Neural cell (in vitro differentiated cells): Measurements from ENCODE around the gene PPIF. TPM values are rescaled to one million over a fixed set of nuclear protein-coding genes. Genes with fewer than 3 reads are reported as not detected.

Experiments
- H2AFZ ChIP-seq: fragments of 200-600, 300-800 bp; sonication (generic), shearing (Covaris generic); 2 replicates; pipeline ENCODE4 v1.6.0; 2014; ENCODE audit warnings: low read depth, mild to moderate bottlenecking, antibody characterized with exemption, low read length, moderate library complexity
- H3F3A ChIP-seq: fragments of 200-600 bp; shearing (Covaris generic); 2 replicates; pipeline ENCODE4 v1.6.1; 2016; ENCODE audit warnings: mild to moderate bottlenecking, moderate library complexity, mixed read lengths, antibody characterized with exemption, low read length; ENCODE audit not compliant: insufficient read depth, poor library complexity, severe bottlenecking
- H3K27ac ChIP-seq: fragments of 200-600, 300-800 bp; sonication (generic), shearing (Covaris generic); 2 replicates; pipeline ENCODE4 v1.5.1; 2014; ENCODE audit warnings: mild to moderate bottlenecking, low read length, moderate library complexity
- H3K27me3 ChIP-seq: fragments of 300-800, 200-600 bp; sonication (generic), shearing (Covaris generic); 2 replicates; pipeline ENCODE4 v1.6.0; 2014; ENCODE audit warnings: mild to moderate bottlenecking, low read depth, low read length, moderate library complexity; ENCODE audit not compliant: insufficient read depth
- H3K36me3 ChIP-seq: fragments of 300-800, 200-600 bp; sonication (generic), shearing (Covaris generic); 2 replicates; pipeline ENCODE4 v1.5.1; 2014; ENCODE audit warnings: mild to moderate bottlenecking, antibody characterized with exemption, low read length, moderate library complexity; ENCODE audit not compliant: insufficient read depth
- H3K4me2 ChIP-seq: fragments of 300-800, 200-600 bp; sonication (generic), shearing (Covaris generic); 2 replicates; pipeline ENCODE4 v1.6.0; 2014; ENCODE audit warnings: mild to moderate bottlenecking, low read length
- H3K4me3 ChIP-seq: fragments of 300-800, 200-600 bp; sonication (generic), shearing (Covaris generic); 2 replicates; pipeline ENCODE4 v1.5.1; 2014; ENCODE audit warnings: mild to moderate bottlenecking, low read length, moderate library complexity
- H3K79me2 ChIP-seq: fragments of 200-600 bp; shearing (Covaris generic); replicated peaks from 2 replicates; pipeline ENCODE4 v1.6.0; 2014; ENCODE audit warnings: mild to moderate bottlenecking, low read length, moderate library complexity; ENCODE audit not compliant: insufficient read depth
- H3K9ac ChIP-seq: fragments of 300-800, 200-600 bp; sonication (generic), shearing (Covaris generic); 2 replicates; pipeline ENCODE4 v1.6.1; 2016; ENCODE audit warnings: mild to moderate bottlenecking, low read length, mixed read lengths
- H3K9me2 ChIP-seq: fragments of 200-600 bp; shearing (Covaris generic); 2 replicates; pipeline ENCODE4 v1.6.1; 2016; ENCODE audit warnings: mild to moderate bottlenecking, low read length, mixed read lengths; ENCODE audit not compliant: insufficient read depth
- H3K9me3 ChIP-seq: fragments of 200-600, 300-800 bp; sonication (generic), shearing (Covaris generic); 2 replicates; pipeline ENCODE4 v1.6.1; 2016; ENCODE audit warnings: mild to moderate bottlenecking, mixed run types, low read length, moderate library complexity, mixed read lengths
- H4K20me1 ChIP-seq: fragments of 200-600 bp; shearing (Covaris generic); 2 replicates; pipeline ENCODE4 v1.6.1; 2016; ENCODE audit warnings: mild to moderate bottlenecking, mixed run types; ENCODE audit not compliant: insufficient read depth
- CTCF ChIP-seq: fragments of 450-650 bp; IDR thresholded peaks from 2 replicates; pipeline ENCODE4 v1.5.1; 2014; ENCODE audit warnings: antibody characterized with exemption, mild to moderate bottlenecking, moderate library complexity; ENCODE audit not compliant: poor library complexity, severe bottlenecking
- EP300 ChIP-seq: fragments of 450-650 bp; conservative IDR thresholded peaks from 2 replicates; pipeline ENCODE4 v1.6.1; 2014; ENCODE audit warnings: antibody characterized with exemption, mild to moderate bottlenecking, moderate library complexity; ENCODE audit not compliant: poor library complexity, severe bottlenecking
- EZH2 ChIP-seq: fragments of 200-600, 300-800 bp; shearing (Covaris generic), sonication (generic); IDR thresholded peaks from 2 replicates; pipeline ENCODE4 v1.6.1; 2014; ENCODE audit warnings: antibody characterized with exemption, low read length, borderline replicate concordance, mild to moderate bottlenecking; ENCODE audit not compliant: insufficient read depth, poor library complexity, severe bottlenecking
- MXI1 ChIP-seq: fragments of 450-650 bp; conservative IDR thresholded peaks from 2 replicates; pipeline ENCODE4 v1.6.1; 2014; ENCODE audit warnings: antibody characterized with exemption, mild to moderate bottlenecking; ENCODE audit not compliant: poor library complexity, severe bottlenecking
- POLR2AphosphoS5 ChIP-seq: IDR thresholded peaks from 2 replicates; pipeline ENCODE4 v1.6.1; 2012
- RAD21 ChIP-seq: fragments of 450-650 bp; conservative IDR thresholded peaks from 2 replicates; pipeline ENCODE4 v1.6.1; 2014; ENCODE audit warnings: antibody characterized with exemption, mild to moderate bottlenecking, moderate library complexity
- REST ChIP-seq: IDR thresholded peaks from 2 replicates; pipeline ENCODE4 v1.6.1; 2012; ENCODE audit warnings: borderline replicate concordance
- SMC3 ChIP-seq: fragments of 450-650 bp; conservative IDR thresholded peaks from 2 replicates; pipeline ENCODE4 v1.6.1; 2014; ENCODE audit warnings: antibody characterized with exemption, mild to moderate bottlenecking, moderate library complexity; ENCODE audit not compliant: poor library complexity
- TAF1 ChIP-seq: IDR thresholded peaks from 2 replicates; pipeline ENCODE4 v1.6.1; 2012; ENCODE audit warnings: low read depth
- polyA plus RNA-seq: library from polyadenylated mRNA; depleted of rRNA; stranded (reverse); fragments of >200 nt; gene quantifications from 2 replicates; pipeline ENCODE4 v1.2.3, GENCODE V29; 2014

PPIF gene
- polyA plus RNA-seq, 1 donor from 2014 or later: 13.6 TPM

GRCh38 chr10:79298403-79299244 lies 48.6 kb upstream of the PPIF start:
- Histone ChIP-seq H3K9me2 (no peaks in the 10 kb centered on the region), H3K4me3 (no peak overlapping the region), H3K27me3 (no peaks in the 10 kb centered on the region), H3K27ac (no peak overlapping the region), H3K36me3 (peaks cover 3% of the 10 kb centered on the region), H3K4me2 (no peak overlapping the region), H2AFZ (no peak overlapping the region), H3K79me2 (no peaks in the 10 kb centered on the region), H4K20me1 (no peaks in the 10 kb centered on the region), H3K9ac (no peak overlapping the region), H3K9me3 (no peaks in the 10 kb centered on the region), H3F3A (no peaks in the 10 kb centered on the region)
- TF ChIP-seq RAD21 (no peak), POLR2AphosphoS5 (no peak), REST (no peak), MXI1 (no peak), SMC3 (no peak), EP300 (no peak), TAF1 (no peak), EZH2 (no peak), CTCF (no peak)

- Histone ChIP-seq H3K9ac (no peak overlapping the region), H3K27ac (no peak overlapping the region)
Observed at GRCh38 chr10:79299397-79300241, 47.6 kb upstream of the PPIF start.

More at GRCh38 chr10:79299397-79300241, 47.6 kb upstream of the PPIF start:
- H4K20me1 ChIP-seq: no peaks in the 10 kb centered on the region
- no peaks in the 10 kb centered on the region for H3F3A ChIP-seq
- no peaks in the 10 kb centered on the region for H3K79me2 ChIP-seq
- TF ChIP-seq TAF1 (no peak), POLR2AphosphoS5 (no peak)
- H3K36me3 ChIP-seq: peaks cover 7% of the 10 kb centered on the region
- H2AFZ ChIP-seq: no peak overlapping the region
- no peaks in the 10 kb centered on the region for H3K27me3 ChIP-seq
- no peak overlapping the region for H3K4me3 ChIP-seq
- no peaks in the 10 kb centered on the region for H3K9me3 ChIP-seq
- H3K4me2 ChIP-seq: no peak overlapping the region
- H3K9me2 ChIP-seq: no peaks in the 10 kb centered on the region
